Measurements from ENCODE around the gene PLEKHA7. TPM values are rescaled to one million over a fixed set of nuclear protein-coding genes. Genes with fewer than 3 reads are reported as not detected.
A peak's percentile ranks its signal among the peaks of the same experiment; 100 is the strongest.

Gene PLEKHA7
- total RNA-seq, 1 experiment from 2014 or later = not detected

GRCh38 chr11:16738947-16739815 is 275.0 kb downstream of the PLEKHA7 start:
- DNase-seq (ENCODE audit: low read depth) = peak; percentile 4

- DNase-seq (ENCODE audit: low read depth) = peak; percentile 96
These were observed 275.8 kb downstream of the PLEKHA7 start, which contains the start of gene C11orf58 for GRCh38 chr11:16738193-16738946. Gene C11orf58 (plus strand): TSS chr11:16738647. CDS start chr11:16738779, 132 bp downstream.

GRCh38 chr11:16737818-16738192 is 276.4 kb downstream of the PLEKHA7 start:
- DNase-seq (ENCODE audit: low read depth) = no peak

Other genes starting within 250 kb of the PLEKHA7 start
- 2,164 and 2,217 TPM in 2 replicates for gene RPS13, start 63.3 kb upstream of the PLEKHA7 start, total RNA-seq (2014; rRNA removed; shearing (Covaris generic))
- gene PIK3C2A, start 193.6 kb upstream of the PLEKHA7 start, total RNA-seq (2014; rRNA removed; shearing (Covaris generic)) = 17.0 and 22.3 TPM in 2 replicates